HEK293 (cell line): Measurements from ENCODE around the gene SDE2.
A peak's percentile ranks its signal among the peaks of the same experiment; 100 is the strongest.

Source experiments
- CTCF ChIP-seq: fragments of 450-650 bp; formaldehyde crosslinking; IDR thresholded peaks from 2 replicates; pipeline ENCODE4 v1.5.1; 2016; ENCODE audit warnings: missing biosample characterization, missing genetic modification characterization
- ELK4 ChIP-seq: IDR thresholded peaks from 2 replicates; pipeline ENCODE4 v1.6.1; 2011; ENCODE audit warnings: mild to moderate bottlenecking, low read depth, low read length, borderline replicate concordance
- KLF7 ChIP-seq: fragments of 450-650 bp; formaldehyde crosslinking; IDR thresholded peaks from 2 replicates; pipeline ENCODE4 v1.5.1; 2016; ENCODE audit warnings: missing biosample characterization, missing genetic modification characterization, borderline replicate concordance
- MYNN ChIP-seq: fragments of 450-650 bp; formaldehyde crosslinking; IDR thresholded peaks from 2 replicates; pipeline ENCODE4 v1.5.1; 2016; ENCODE audit warnings: missing biosample characterization, missing genetic modification characterization, borderline replicate concordance
- OSR2 ChIP-seq: fragments of 450-650 bp; formaldehyde crosslinking; IDR thresholded peaks from 2 replicates; pipeline ENCODE4 v1.5.1; 2016; ENCODE audit warnings: missing biosample characterization, missing genetic modification characterization
- PRDM1 ChIP-seq: fragments of 450-650 bp; formaldehyde crosslinking; IDR thresholded peaks from 2 replicates; pipeline ENCODE4; 2016; ENCODE audit warnings: missing biosample characterization, missing genetic modification characterization
- REPIN1 ChIP-seq: fragments of 450-650 bp; formaldehyde crosslinking; IDR thresholded peaks from 2 replicates; pipeline ENCODE4 v1.5.1; 2017; ENCODE audit warnings: missing biosample characterization, missing genetic modification characterization, low read depth
- SALL2 ChIP-seq: fragments of 450-650 bp; formaldehyde crosslinking; IDR thresholded peaks from 2 replicates; pipeline ENCODE4 v1.5.0; 2017; ENCODE audit warnings: missing biosample characterization, mild to moderate bottlenecking, missing genetic modification characterization, borderline replicate concordance
- SCRT1 ChIP-seq: fragments of 450-650 bp; formaldehyde crosslinking; IDR thresholded peaks from 2 replicates; pipeline ENCODE4 v1.5.1; 2016; ENCODE audit warnings: missing biosample characterization, missing genetic modification characterization, borderline replicate concordance
- SCRT2 ChIP-seq: fragments of 450-650 bp; formaldehyde crosslinking; IDR thresholded peaks from 2 replicates; pipeline ENCODE4 v1.5.1; 2016; ENCODE audit warnings: missing biosample characterization, missing genetic modification characterization
- WT1 ChIP-seq: fragments of 450-650 bp; formaldehyde crosslinking; IDR thresholded peaks from 2 replicates; pipeline ENCODE4 v1.5.1; 2016; ENCODE audit warnings: missing biosample characterization, missing genetic modification characterization
- ZBTB6 ChIP-seq: fragments of 450-650 bp; formaldehyde crosslinking; IDR thresholded peaks from 2 replicates; pipeline ENCODE4 v1.5.1; 2017; ENCODE audit warnings: missing biosample characterization, missing genetic modification characterization
- ZNF114 ChIP-seq: fragments of 450-650 bp; formaldehyde crosslinking; IDR thresholded peaks from 2 replicates; pipeline ENCODE4 v1.5.0; 2017; ENCODE audit warnings: missing biosample characterization, missing genetic modification characterization
- ZNF121 ChIP-seq: fragments of 450-650 bp; formaldehyde crosslinking; IDR thresholded peaks from 2 replicates; pipeline ENCODE4 v1.5.1; 2016; ENCODE audit warnings: missing biosample characterization, missing genetic modification characterization
- ZNF140 ChIP-seq: fragments of 450-650 bp; formaldehyde crosslinking; IDR thresholded peaks from 2 replicates; pipeline ENCODE4 v1.5.1; 2016; ENCODE audit warnings: missing biosample characterization, missing genetic modification characterization
- ZNF148 ChIP-seq: fragments of 450-650 bp; formaldehyde crosslinking; IDR thresholded peaks from 2 replicates; pipeline ENCODE4 v1.5.0; 2017; ENCODE audit warnings: missing biosample characterization, missing genetic modification characterization, borderline replicate concordance
- ZNF16 ChIP-seq: fragments of 450-650 bp; formaldehyde crosslinking; IDR thresholded peaks from 2 replicates; pipeline ENCODE4 v1.5.1; 2016; ENCODE audit warnings: low read depth, missing biosample characterization, missing genetic modification characterization
- ZNF174 ChIP-seq: fragments of 450-650 bp; formaldehyde crosslinking; IDR thresholded peaks from 2 replicates; pipeline ENCODE4 v1.5.0; 2017; ENCODE audit warnings: missing biosample characterization, mild to moderate bottlenecking, missing genetic modification characterization
- ZNF19 ChIP-seq: fragments of 450-650 bp; formaldehyde crosslinking; IDR thresholded peaks from 2 replicates; pipeline ENCODE4; 2016; ENCODE audit warnings: missing biosample characterization, missing genetic modification characterization, low read depth
- ZNF202 ChIP-seq: fragments of 450-650 bp; formaldehyde crosslinking; IDR thresholded peaks from 2 replicates; pipeline ENCODE4 v1.5.1; 2016; ENCODE audit warnings: missing biosample characterization, missing genetic modification characterization, borderline replicate concordance
- ZNF24 ChIP-seq: fragments of 450-650 bp; formaldehyde crosslinking; IDR thresholded peaks from 2 replicates; pipeline ENCODE4 v1.5.1; 2016; ENCODE audit warnings: missing biosample characterization, missing genetic modification characterization
- ZNF266 ChIP-seq: fragments of 450-650 bp; formaldehyde crosslinking; IDR thresholded peaks from 2 replicates; pipeline ENCODE4 v1.5.1; 2016; ENCODE audit warnings: missing biosample characterization, missing genetic modification characterization, low read depth
- ZNF354C ChIP-seq: fragments of 450-650 bp; formaldehyde crosslinking; IDR thresholded peaks from 2 replicates; pipeline ENCODE4 v1.5.1; 2016; ENCODE audit warnings: missing biosample characterization, missing genetic modification characterization, low read depth, borderline replicate concordance
- ZNF510 ChIP-seq: fragments of 450-650 bp; formaldehyde crosslinking; IDR thresholded peaks from 2 replicates; pipeline ENCODE4 v1.5.1; 2018; ENCODE audit warnings: mild to moderate bottlenecking, missing genetic modification characterization, missing biosample characterization; ENCODE audit not compliant: insufficient replicate concordance
- ZNF530 ChIP-seq: fragments of 450-650 bp; formaldehyde crosslinking; IDR thresholded peaks from 2 replicates; pipeline ENCODE4 v1.5.1; 2016; ENCODE audit warnings: low read depth, missing biosample characterization, missing genetic modification characterization
- ZNF555 ChIP-seq: fragments of 450-650 bp; formaldehyde crosslinking; conservative IDR thresholded peaks from 2 replicates; pipeline ENCODE4 v1.5.1; 2017; ENCODE audit warnings: missing biosample characterization, mild to moderate bottlenecking, missing genetic modification characterization, inconsistent platforms
- ZNF600 ChIP-seq: fragments of 450-650 bp; formaldehyde crosslinking; IDR thresholded peaks from 2 replicates; pipeline ENCODE4 v1.5.1; 2016; ENCODE audit warnings: missing biosample characterization, missing genetic modification characterization
- ZNF610 ChIP-seq: fragments of 450-650 bp; formaldehyde crosslinking; IDR thresholded peaks from 2 replicates; pipeline ENCODE4 v1.5.1; 2016; ENCODE audit warnings: missing biosample characterization, missing genetic modification characterization, borderline replicate concordance
- ZNF623 ChIP-seq: fragments of 450-650 bp; formaldehyde crosslinking; IDR thresholded peaks from 2 replicates; pipeline ENCODE4 v1.5.1; 2016; ENCODE audit warnings: missing biosample characterization, missing genetic modification characterization
- ZNF670 ChIP-seq: fragments of 450-650 bp; formaldehyde crosslinking; IDR thresholded peaks from 2 replicates; pipeline ENCODE4 v1.5.1; 2016; ENCODE audit warnings: missing biosample characterization, missing genetic modification characterization, low read depth
- ZNF76 ChIP-seq: fragments of 450-650 bp; formaldehyde crosslinking; IDR thresholded peaks from 2 replicates; pipeline ENCODE4; 2016; ENCODE audit warnings: low read depth, missing biosample characterization, missing genetic modification characterization, borderline replicate concordance
- ZNF792 ChIP-seq: fragments of 450-650 bp; formaldehyde crosslinking; IDR thresholded peaks from 2 replicates; pipeline ENCODE4 v1.5.1; 2016; ENCODE audit warnings: missing biosample characterization, missing genetic modification characterization
- ZNF837 ChIP-seq: fragments of 450-650 bp; formaldehyde crosslinking; IDR thresholded peaks from 2 replicates; pipeline ENCODE4 v1.5.1; 2016; ENCODE audit warnings: missing biosample characterization, missing genetic modification characterization

Gene SDE2

GRCh38 chr1:225998560-225999226, 450 bp downstream of the SDE2 start (continued):
- no peak for TF ChIP-seq ZNF76 (tag by site-specific recombination)
- no peak for TF ChIP-seq ZNF148 (tag by site-specific recombination)
- TF ChIP-seq SALL2 (tag by site-specific recombination), result no peak
- no peak for TF ChIP-seq ELK4
- TF ChIP-seq SCRT2 (tag by site-specific recombination), result peak; percentile 79; the same call in 1 of the 2 replicates
- TF ChIP-seq ZNF555 (tag by site-specific recombination), result no peak
- no peak for TF ChIP-seq ZNF24 (tag by site-specific recombination)
- peak; percentile 43; the same call in 1 of the 2 replicates for TF ChIP-seq CTCF (tag by site-specific recombination)
- no peak; the same call in 1 of the 2 replicates for TF ChIP-seq ZNF600 (tag by site-specific recombination)
- TF ChIP-seq SCRT1 (tag by site-specific recombination), result peak; percentile 86; the same call in 1 of the 2 replicates
- TF ChIP-seq ZBTB6 (tag by site-specific recombination), result no peak
- no peak for TF ChIP-seq ZNF354C (tag by site-specific recombination)
- no peak for TF ChIP-seq ZNF670 (tag by site-specific recombination)
- no peak for TF ChIP-seq OSR2 (tag by site-specific recombination)
- no peak for TF ChIP-seq KLF7 (tag by site-specific recombination)
- peak; percentile 42; the same call in 1 of the 2 replicates for TF ChIP-seq ZNF792 (tag by site-specific recombination)
- TF ChIP-seq REPIN1 (tag by site-specific recombination), result peak; percentile 96
- no peak for TF ChIP-seq ZNF266
- TF ChIP-seq PRDM1 (tag by site-specific recombination), result no peak
- TF ChIP-seq ZNF610 (tag by site-specific recombination), result 0 out of 2 replicates have a peak, but pooled peaks have one; percentile 72
- TF ChIP-seq WT1 (tag by site-specific recombination), result no peak
- TF ChIP-seq ZNF16, result 0 out of 2 replicates have a peak, but pooled peaks have one; percentile 8
- no peak for TF ChIP-seq ZNF174 (tag by site-specific recombination)
- no peak for TF ChIP-seq ZNF202 (tag by site-specific recombination)
- TF ChIP-seq ZNF114 (tag by site-specific recombination), result no peak
- no peak for TF ChIP-seq ZNF140 (tag by site-specific recombination)
- TF ChIP-seq ZNF510 (tag by site-specific recombination), result no peak
- no peak for TF ChIP-seq MYNN (tag by site-specific recombination)
- peak; percentile 11; the same call in 1 of the 2 replicates for TF ChIP-seq ZNF121 (tag by site-specific recombination)
- TF ChIP-seq ZNF19 (tag by site-specific recombination), result no peak
- TF ChIP-seq ZNF623 (tag by site-specific recombination), result peak; percentile 32; the same call in 1 of the 2 replicates
- no peak for TF ChIP-seq ZNF837 (tag by site-specific recombination)
- TF ChIP-seq ZNF530, result no peak
